ENCODE results near the gene NDUFB6. TPM values are rescaled to one million over a fixed set of nuclear protein-coding genes. Genes with fewer than 3 reads are reported as not detected.

Gene NDUFB6
- total RNA-seq, 1 experiment from 2014 or later, result 74.6 TPM

GRCh38 chr9:32533336-32533735 lies 39.6 kb downstream of the NDUFB6 start:
- Mint-ChIP-seq H3K4me1 (ENCODE audit: low read depth, unreplicated experiment) (no peaks in the 10 kb centered on the region), H3K36me3 (ENCODE audit: insufficient read depth, unreplicated experiment) (peaks cover 4% of the 10 kb centered on the region), H3K4me3 (ENCODE audit: unreplicated experiment) (no peak overlapping the region), H3K27ac (ENCODE audit: unreplicated experiment) (no peak overlapping the region), H3K27me3 (ENCODE audit: insufficient read depth, unreplicated experiment) (no peaks in the 10 kb centered on the region), H3K9me3 (ENCODE audit: unreplicated experiment) (peaks cover 8% of the 10 kb centered on the region)
- no peaks in the 10 kb centered on the region for H3K27me3 ChIP-seq (replicated peaks; ENCODE audit: control insufficient read depth, insufficient read depth, low read length)
- no peaks in the 10 kb centered on the region for H3K4me1 ChIP-seq
- ChIA-PET CTCF (interaction anchor here (1.4 kb wide), 1 partner anchor 39 kb away, joined by 4 read pairs; no protein-coding TSS in a partner anchor), POLR2A (no interaction called here)
- no peak for DNase-seq
- no peak overlapping the region for H3K4me3 ChIP-seq (ENCODE audit: low read depth, low read length)
- TF ChIP-seq CTCF (IDR thresholded peaks at IDR 0.05; ENCODE audit: insufficient read depth in 1 of 2, low read depth in 1 of 2, low read length in 1 of 2, severe bottlenecking in 1 of 2, unreplicated experiment in 1 of 2), result no peak
- intact Hi-C loops (cut with micrococcal nuclease; ENCODE audit: unreplicated experiment), result no loop called here
- no peaks in the 10 kb centered on the region for H3K36me3 ChIP-seq (ENCODE audit: control insufficient read depth, insufficient read depth, low read length)
- no peaks in the 10 kb centered on the region; the same call in 1 of the 2 replicates for H3K9me3 ChIP-seq
- no TSS peak for BruUV-seq (replicated peaks)

GRCh38 chr9:32526707-32527048 lies 46.3 kb downstream of the NDUFB6 start:
- peaks cover 15% of the 10 kb centered on the region for H3K36me3 Mint-ChIP-seq (ENCODE audit: insufficient read depth, unreplicated experiment)
- BruUV-seq (replicated peaks), result no TSS peak
- peaks cover under 1% of the 10 kb centered on the region for H3K9me3 Mint-ChIP-seq (ENCODE audit: unreplicated experiment)
- no peaks in the 10 kb centered on the region for H3K27me3 Mint-ChIP-seq (ENCODE audit: insufficient read depth, unreplicated experiment)
- no peaks in the 10 kb centered on the region for H3K27me3 ChIP-seq (replicated peaks; ENCODE audit: control insufficient read depth, insufficient read depth, low read length)
- POLR2A ChIA-PET, result interaction anchor here (1.7 to 2.4 kb wide), 3 partner anchors 70 to 147 kb away, joined by 6 to 9 read pairs (median 7); partner anchors contain the start of gene ACO1
- intact Hi-C loops (cut with micrococcal nuclease; ENCODE audit: unreplicated experiment), result loop anchor here (1.0 to 5.0 kb wide), 7 partner anchors 24 to 147 kb away; partner anchors contain the start of gene ACO1
- no peak for TF ChIP-seq CTCF (IDR thresholded peaks at IDR 0.05; ENCODE audit: insufficient read depth in 1 of 2, low read depth in 1 of 2, low read length in 1 of 2, severe bottlenecking in 1 of 2, unreplicated experiment in 1 of 2)
- H3K4me3 ChIP-seq (ENCODE audit: low read depth, low read length), result peak overlapping the region; percentile 52
- H3K4me3 Mint-ChIP-seq (ENCODE audit: unreplicated experiment), result peak overlapping the region; percentile 73
- peak overlapping the region; percentile 59 for H3K27ac Mint-ChIP-seq (ENCODE audit: unreplicated experiment)
- H3K36me3 ChIP-seq (ENCODE audit: control insufficient read depth, insufficient read depth, low read length), result no peaks in the 10 kb centered on the region
- H3K4me1 Mint-ChIP-seq (ENCODE audit: low read depth, unreplicated experiment), result peaks cover 28% of the 10 kb centered on the region
- DNase-seq, result no peak
- H3K4me1 ChIP-seq, result peaks cover 19% of the 10 kb centered on the region
- no peaks in the 10 kb centered on the region; the same call in 1 of the 2 replicates for H3K9me3 ChIP-seq
- CTCF ChIA-PET, result interaction anchor here (0.6 to 3.8 kb wide), 16 partner anchors 18 to 148 kb away, joined by 3 to 115 read pairs (median 5); partner anchors contain the start of genes ACO1 and NDUFB6

GRCh38 chr9:32526041-32526706 lies 46.8 kb downstream of the NDUFB6 start, which contains the start of gene RIGI:
TSS of gene RIGI (minus strand) at chr9:32526196. CDS start at chr9:32526166, 30 bp downstream.
- no TSS peak for BruUV-seq (replicated peaks)
- Histone ChIP-seq H3K4me3 (ENCODE audit: low read depth, low read length) (peak within 1 kb of the TSS; percentile 52), H3K9me3 (no peaks in the 10 kb centered on the region; the same call in 1 of the 2 replicates), H3K36me3 (ENCODE audit: control insufficient read depth, insufficient read depth, low read length) (no peaks in the 10 kb centered on the region), H3K4me1 (peaks cover 19% of the 10 kb centered on the region), H3K27me3 (replicated peaks; ENCODE audit: control insufficient read depth, insufficient read depth, low read length) (no peaks in the 10 kb centered on the region)
- Mint-ChIP-seq H3K27me3 (ENCODE audit: insufficient read depth, unreplicated experiment) (no peaks in the 10 kb centered on the region), H3K27ac (ENCODE audit: unreplicated experiment) (peak within 1 kb of the TSS; percentile 59), H3K36me3 (ENCODE audit: insufficient read depth, unreplicated experiment) (peaks cover 15% of the 10 kb centered on the region), H3K4me3 (ENCODE audit: unreplicated experiment) (peak within 1 kb of the TSS; percentile 73), H3K9me3 (ENCODE audit: unreplicated experiment) (no peaks in the 10 kb centered on the region), H3K4me1 (ENCODE audit: low read depth, unreplicated experiment) (peaks cover 28% of the 10 kb centered on the region)
- intact Hi-C loops (cut with micrococcal nuclease; ENCODE audit: unreplicated experiment), result loop anchor here (1.0 to 5.0 kb wide), 7 partner anchors 24 to 147 kb away; partner anchors contain the start of gene ACO1
- POLR2A ChIA-PET, result interaction anchor here (0.8 to 2.4 kb wide), 4 partner anchors 26 to 147 kb away, joined by 3 to 9 read pairs (median 6); partner anchors contain the start of genes ACO1, SMIM27 and TOPORS
- TF ChIP-seq CTCF (IDR thresholded peaks at IDR 0.05; ENCODE audit: insufficient read depth in 1 of 2, low read depth in 1 of 2, low read length in 1 of 2, severe bottlenecking in 1 of 2, unreplicated experiment in 1 of 2), result peak; percentile 54 to 58
- CTCF ChIA-PET, result interaction anchor here (0.7 to 3.8 kb wide), 16 partner anchors 17 to 148 kb away, joined by 3 to 115 read pairs (median 4); partner anchors contain the start of genes ACO1 and NDUFB6
- peak; percentile 83 to 91 for DNase-seq
